ENCODE data around the gene NEURL1.
"Not testable (repeated sequence)": the region's sequence is repeated elsewhere in the genome, so short reads cannot be mapped to it uniquely, and the experiment has no call there.

The NEURL1 gene

GRCh38 chr10:103592186-103593021 lies 98.9 kb downstream of the NEURL1 start:
- peak; percentile 45 for DNase-seq

DNA sequence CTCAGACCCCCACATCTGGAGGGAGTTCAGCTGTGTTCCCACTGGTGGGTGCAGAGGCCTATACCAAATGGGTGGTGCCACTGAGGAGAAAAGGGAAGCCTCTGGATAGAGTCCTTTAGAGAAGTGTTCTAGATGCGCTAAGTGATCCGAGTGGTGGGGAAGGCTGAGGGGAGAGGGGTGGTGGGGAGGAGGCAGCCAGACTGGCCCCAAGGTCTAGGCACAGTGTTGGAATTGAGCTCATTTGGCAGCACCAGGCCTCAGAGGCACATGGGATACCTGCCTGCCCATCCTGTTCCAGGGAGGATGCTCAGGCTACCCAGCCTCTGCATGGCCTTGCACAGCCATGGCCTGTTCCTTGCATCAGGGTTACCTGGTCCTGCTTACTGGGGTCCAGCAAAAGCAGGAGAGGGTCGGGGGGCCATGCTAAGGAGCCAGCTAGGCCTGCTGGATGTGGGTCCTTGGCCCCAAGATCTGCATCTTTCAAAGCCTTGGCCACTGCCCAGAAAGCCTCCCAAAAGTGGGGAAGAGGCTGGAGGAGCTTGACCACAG lies 99.6 kb downstream of the NEURL1 start:
- no peak for DNase-seq

GRCh38 chr10:103595933-103596726 lies 102.6 kb downstream of the NEURL1 start:
- DNase-seq: no peak

DNA sequence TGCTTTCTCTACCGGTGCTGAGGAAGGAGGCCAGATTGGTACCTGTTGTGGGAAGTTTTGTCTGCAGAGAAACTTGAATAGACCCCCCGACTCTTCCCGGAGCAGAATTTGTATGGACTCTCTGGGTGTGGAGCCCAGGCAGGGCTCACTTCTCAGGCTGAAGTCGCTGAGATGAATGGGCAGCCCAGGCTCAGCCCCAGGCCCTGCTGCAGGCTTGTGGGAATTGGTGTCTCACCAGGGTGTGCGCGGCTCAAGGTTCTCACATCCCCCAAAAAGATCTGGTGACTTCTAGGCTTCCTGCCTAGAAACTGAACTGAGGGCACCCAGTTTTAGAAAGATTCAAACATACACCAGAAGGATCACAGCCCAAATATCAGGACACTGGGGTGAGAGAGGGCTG lies 103.5 kb downstream of the NEURL1 start:
- DNase-seq: no peak

GRCh38 chr10:103598654-103599115 lies 105.2 kb downstream of the NEURL1 start:
- peak; percentile 82 for DNase-seq

DNA sequence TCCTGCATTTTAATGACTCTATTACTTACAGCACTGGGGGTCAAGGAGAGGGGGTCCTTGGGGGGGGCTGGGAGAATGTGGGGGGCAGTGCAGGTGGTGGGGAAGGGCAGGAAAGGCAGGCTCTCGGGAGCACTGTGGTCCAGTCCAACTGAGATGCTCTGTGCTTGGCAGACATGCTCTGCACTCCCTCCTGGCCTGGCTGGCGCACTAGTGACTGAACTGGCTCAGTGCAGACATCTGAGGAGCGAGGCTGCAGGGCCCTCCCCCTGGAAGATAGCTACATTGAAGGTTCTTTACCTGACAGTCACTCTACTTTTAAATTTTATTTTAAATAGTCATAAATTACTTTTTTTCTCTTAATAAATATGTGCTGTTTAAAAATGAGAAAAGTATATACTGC lies 105.7 kb downstream of the NEURL1 start:
- DNase-seq: no peak

GRCh38 chr10:103599907-103600306 lies 106.4 kb downstream of the NEURL1 start:
- no peak for DNase-seq

DNA sequence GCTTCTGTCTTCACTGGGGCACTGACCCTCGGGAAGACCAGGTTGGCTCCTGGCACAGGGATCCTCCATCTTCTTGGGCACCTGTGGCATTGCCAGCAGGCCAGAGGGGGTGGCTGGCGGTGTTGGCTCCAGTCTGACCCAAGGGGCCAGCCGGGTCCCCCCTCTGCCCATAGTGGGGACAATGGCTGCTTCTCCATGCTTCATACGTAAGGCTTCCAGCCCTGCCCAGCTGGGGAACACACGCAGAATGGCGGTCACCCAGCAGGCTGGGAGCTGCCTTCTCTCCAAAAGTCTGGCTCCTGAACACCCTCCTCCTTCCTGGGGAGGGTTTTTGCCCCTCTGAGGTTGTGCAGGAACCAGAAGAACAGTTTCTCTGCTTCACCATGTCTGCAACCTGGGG lies 106.8 kb downstream of the NEURL1 start:
- no peak for DNase-seq

GRCh38 chr10:103600956-103601569 lies 107.6 kb downstream of the NEURL1 start:
- no peak for DNase-seq

DNA sequence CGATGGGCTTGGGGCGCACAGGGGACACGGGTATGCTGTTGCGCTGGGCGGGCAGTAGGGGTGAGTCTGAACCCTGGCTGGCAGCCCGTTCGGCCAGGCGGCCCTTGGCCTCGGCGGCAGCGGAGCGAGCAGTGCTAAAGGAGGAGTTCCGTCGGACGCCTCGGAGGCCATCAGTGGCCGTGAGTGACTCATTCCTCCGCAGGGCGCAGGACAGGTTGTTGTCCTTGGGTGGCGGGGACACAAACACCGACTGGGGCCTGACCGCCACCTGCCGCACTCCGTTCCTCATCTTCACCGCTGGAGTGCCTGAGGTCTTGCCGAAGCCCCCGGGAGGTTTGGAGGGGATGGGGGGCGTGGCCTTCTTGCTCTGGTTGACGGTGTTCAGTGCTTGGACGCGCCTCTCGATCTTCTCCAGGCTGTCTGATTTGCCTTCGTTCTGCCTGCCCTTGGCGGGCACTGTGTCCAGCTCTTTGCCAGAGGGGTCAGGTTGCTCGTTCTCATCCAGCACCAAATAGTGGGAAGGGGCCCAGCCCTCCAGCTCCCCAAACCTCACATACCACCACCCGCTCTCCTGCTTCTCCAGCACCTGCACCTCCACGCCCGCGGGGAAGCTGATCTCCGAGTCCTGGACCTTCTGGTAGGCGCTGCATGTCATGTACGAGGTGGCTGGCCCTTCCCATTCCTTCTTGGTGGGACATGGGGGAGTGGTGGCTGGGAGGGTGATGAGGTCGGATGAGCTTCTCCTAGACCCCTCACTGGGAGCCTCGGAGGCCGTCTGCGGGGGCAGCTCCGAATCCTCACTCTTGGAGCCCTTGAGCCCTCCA lies 108.7 kb downstream of the NEURL1 start:
- no peak for DNase-seq

DNA sequence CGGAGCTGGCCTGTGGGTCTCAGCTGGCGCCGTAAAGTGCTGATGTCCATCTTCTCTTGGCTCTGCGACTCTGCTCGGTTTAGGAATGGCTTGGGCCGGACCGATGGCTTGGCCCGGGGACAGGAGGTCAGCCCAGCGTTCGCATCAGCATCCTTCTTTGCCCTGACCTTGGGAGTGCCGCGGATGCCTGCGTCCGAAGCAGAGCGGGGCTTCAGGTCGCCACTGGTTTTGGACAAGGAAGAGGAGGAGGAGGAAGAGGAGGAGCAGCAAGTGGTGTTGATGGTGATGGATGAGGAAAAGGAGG lies 109.3 kb downstream of the NEURL1 start:
- DNase-seq: no peak

DNA sequence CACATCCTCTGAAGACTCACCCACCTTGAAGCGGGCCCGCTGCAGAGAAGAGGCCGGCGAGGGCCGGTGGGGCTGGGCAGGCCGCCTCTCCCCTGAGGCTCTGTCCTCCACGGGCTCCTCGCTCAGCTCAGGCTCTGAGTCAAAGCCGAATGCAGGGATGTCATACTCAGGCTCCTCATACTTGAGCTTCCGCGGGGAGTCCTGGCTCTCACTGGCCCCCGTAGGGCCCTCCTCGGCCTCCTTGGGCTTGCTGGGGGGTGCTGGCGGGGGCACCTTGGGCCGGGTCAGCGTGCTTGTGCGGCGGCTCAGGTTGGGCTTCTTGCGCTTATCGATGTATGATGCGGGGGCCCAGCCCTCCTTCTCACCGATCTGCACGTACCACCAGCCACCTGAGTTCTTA lies 109.9 kb downstream of the NEURL1 start:
- no peak for DNase-seq

- no peak for DNase-seq
Measured at GRCh38 chr10:103605359-103606096, 112.0 kb downstream of the NEURL1 start.

GRCh38 chr10:103606097-103606438 lies 112.6 kb downstream of the NEURL1 start:
- DNase-seq: not testable (repeated sequence)

GRCh38 chr10:103607051-103607450 lies 113.5 kb downstream of the NEURL1 start:
- not testable (repeated sequence) for DNase-seq

- not testable (repeated sequence) for DNase-seq
Measured at GRCh38 chr10:103608056-103608455, 114.6 kb downstream of the NEURL1 start.

- no peak for DNase-seq
Measured at GRCh38 chr10:103609231-103610082, 116.0 kb downstream of the NEURL1 start.

- no peak for DNase-seq
Measured at GRCh38 chr10:103610083-103610472, 116.6 kb downstream of the NEURL1 start.

- no peak for DNase-seq
Measured at GRCh38 chr10:103610921-103611511, 117.5 kb downstream of the NEURL1 start.

All from NCI-H146 (cell line).